ENCODE data around the gene CCDC12.

- TF ChIP-seq EP300 (IDR thresholded peaks at IDR 0.05; ENCODE audit: borderline replicate concordance in 1 of 2, low read depth in 1 of 2, low read length in 1 of 2) (no peak), CHD2 (IDR thresholded peaks at IDR 0.05; ENCODE audit: low read length, partially characterized antibody) (no peak), YY1 (IDR thresholded peaks at IDR 0.05; ENCODE audit: low read depth) (no peak), ZBTB33 (IDR thresholded peaks at IDR 0.05; ENCODE audit: borderline replicate concordance, low read depth) (no peak)
Measured at GRCh38 chr3:46884427-46884826, 92.1 kb downstream of the CCDC12 start.

Measured in SK-N-SH (cell line).